ENCODE measurements around the gene ENO2.
A peak's percentile ranks its signal among the peaks of the same experiment; 100 is the strongest.

Gene ENO2

GRCh38 chr12:6935371-6936193 lies 21.2 kb downstream of the ENO2 start:
- DNase-seq = no peak

DNA sequence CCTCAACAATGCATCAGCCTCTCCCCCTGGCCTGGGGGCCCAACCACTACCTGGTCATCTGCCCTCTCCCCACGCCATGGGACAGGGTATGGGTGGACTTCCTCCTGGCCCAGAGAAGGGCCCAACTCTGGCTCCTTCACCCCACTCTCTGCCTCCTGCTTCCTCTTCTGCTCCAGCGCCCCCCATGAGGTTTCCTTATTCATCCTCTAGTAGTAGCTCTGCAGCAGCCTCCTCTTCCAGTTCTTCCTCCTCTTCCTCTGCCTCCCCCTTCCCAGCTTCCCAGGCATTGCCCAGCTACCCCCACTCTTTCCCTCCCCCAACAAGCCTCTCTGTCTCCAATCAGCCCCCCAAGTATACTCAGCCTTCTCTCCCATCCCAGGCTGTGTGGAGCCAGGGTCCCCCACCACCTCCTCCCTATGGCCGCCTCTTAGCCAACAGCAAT lies 21.8 kb downstream of the ENO2 start:
- DNase-seq = no peak

GRCh38 chr12:6936636-6937480 lies 22.5 kb downstream of the ENO2 start:
- peak; percentile 60 for DNase-seq

DNA sequence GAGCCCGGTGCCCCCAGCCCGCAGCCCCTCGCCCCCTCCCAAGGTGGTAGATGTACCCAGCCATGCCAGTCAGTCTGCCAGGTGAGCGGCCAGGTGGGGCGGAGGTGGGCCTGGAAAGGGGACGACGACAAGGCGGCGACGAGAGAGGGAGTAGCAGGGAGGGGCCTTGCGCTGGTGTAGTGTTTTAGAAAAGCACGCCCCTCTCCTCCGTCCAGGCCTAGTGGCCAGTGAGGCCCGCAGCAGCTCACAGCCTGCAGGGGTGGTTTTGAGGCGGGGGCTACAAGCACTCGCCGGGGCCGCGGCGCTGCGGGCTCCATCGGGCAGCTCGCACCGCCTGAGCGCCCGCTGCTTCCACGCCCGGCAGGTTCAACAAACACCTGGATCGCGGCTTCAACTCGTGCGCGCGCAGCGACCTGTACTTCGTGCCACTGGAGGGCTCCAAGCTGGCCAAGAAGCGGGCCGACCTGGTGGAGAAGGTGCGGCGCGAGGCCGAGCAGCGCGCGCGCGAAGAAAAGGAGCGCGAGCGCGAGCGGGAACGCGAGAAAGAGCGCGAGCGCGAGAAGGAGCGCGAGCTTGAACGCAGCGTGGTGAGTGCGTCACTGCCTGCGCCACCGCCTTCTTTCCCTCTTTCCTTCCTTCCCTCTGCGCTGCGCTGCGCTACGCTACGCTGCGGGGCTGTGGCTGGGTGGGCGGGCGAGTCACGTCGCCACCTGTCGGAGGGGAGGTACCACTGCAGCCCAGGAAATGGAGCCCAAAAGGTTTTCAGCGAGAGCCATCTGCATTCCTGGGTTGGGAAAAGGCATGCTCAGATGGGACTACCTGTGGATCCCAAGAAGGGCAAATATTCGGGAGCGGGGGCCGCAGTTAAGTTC lies 23.3 kb downstream of the ENO2 start:
- peak; percentile 93 for DNase-seq

DNA sequence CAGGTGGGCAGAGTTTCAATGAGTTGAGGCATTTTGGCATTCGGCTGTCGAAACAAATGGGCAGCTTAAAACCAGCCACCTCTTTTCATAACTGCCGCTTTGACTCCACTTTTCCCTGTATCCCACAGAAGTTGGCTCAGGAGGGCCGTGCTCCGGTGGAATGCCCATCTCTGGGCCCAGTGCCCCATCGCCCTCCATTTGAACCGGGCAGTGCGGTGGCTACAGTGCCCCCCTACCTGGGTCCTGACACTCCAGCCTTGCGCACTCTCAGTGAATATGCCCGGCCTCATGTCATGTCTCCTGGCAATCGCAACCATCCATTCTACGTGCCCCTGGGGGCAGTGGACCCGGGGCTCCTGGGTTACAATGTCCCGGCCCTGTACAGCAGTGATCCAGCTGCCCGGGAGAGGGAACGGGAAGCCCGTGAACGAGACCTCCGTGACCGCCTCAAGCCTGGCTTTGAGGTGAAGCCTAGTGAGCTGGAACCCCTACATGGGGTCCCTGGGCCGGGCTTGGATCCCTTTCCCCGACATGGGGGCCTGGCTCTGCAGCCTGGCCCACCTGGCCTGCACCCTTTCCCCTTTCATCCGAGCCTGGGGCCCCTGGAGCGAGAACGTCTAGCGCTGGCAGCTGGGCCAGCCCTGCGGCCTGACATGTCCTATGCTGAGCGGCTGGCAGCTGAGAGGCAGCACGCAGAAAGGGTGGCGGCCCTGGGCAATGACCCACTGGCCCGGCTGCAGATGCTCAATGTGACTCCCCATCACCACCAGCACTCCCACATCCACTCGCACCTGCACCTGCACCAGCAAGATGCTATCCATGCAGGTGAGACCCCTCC lies 24.2 kb downstream of the ENO2 start:
- DNase-seq = no peak

GRCh38 chr12:6939191-6939540 lies 24.8 kb downstream of the ENO2 start:
- DNase-seq = no peak

DNA sequence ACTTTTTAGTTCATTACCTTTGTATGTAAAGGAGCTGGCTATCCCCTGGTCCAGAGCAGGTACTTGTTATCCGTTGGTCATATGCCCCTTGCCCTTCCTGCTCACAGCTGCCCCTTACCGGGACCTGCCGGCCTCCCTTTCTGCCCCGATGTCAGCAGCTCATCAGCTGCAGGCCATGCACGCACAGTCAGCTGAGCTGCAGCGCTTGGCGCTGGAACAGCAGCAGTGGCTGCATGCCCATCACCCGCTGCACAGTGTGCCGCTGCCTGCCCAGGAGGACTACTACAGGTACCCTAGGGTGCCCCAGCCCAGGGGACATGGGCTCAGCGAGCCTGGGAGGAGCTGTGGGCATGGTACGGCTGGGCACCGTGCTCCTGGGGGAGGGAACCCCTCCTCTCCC lies 26.9 kb downstream of the ENO2 start:
- no peak for DNase-seq

GRCh38 chr12:6941782-6942181 lies 27.4 kb downstream of the ENO2 start:
- DNase-seq = no peak

DNA sequence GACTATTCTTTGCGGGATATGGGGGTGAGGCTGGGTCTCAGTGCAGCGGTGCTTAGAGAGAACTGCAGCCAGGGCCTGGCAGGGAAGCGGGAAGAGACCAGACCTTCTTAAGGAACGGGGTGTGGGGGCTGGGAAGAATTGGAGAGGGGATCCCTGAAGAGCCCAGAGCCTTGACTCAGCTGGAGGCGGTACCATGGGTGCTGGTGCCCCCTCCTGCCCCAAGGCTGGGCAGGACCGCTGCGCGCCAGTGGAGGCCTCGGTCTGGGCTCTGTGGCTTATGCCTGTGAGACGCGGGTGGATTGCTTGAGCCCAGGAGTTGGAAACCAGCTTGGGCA lies 27.9 kb downstream of the ENO2 start:
- no peak for DNase-seq

DNA sequence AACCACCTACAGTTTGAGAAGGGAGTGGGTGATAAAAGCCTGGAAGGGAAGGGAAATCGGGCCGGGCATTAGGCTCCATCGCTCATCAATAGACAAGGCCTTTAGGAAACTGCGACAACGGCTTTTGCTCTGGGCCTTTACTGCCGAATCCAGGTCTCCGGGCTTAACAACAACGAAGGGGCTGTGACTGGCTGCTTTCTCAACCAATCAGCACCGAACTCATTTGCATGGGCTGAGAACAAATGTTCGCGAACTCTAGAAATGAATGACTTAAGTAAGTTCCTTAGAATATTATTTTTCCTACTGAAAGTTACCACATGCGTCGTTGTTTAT lies 29.0 kb downstream of the ENO2 start:
- peak; percentile 82 for DNase-seq

GRCh38 chr12:6943722-6944380 lies 29.5 kb downstream of the ENO2 start, which contains the start of the genes C12orf57 and RNU7-1:
C12orf57 (plus strand) TSS chr12:6944022; CDS start chr12:6944122, 100 bp downstream.
RNU7-1 (plus strand) TSS chr12:6943816.
- DNase-seq = peak; percentile 67

- DNase-seq = peak; percentile 90
Observed at GRCh38 chr12:6944381-6945186, 30.2 kb downstream of the ENO2 start.

GRCh38 chr12:6945613-6946012 lies 31.2 kb downstream of the ENO2 start:
- DNase-seq = no peak

GRCh38 chr12:6946033-6946919 lies 31.9 kb downstream of the ENO2 start:
- DNase-seq = peak; percentile 74

DNA sequence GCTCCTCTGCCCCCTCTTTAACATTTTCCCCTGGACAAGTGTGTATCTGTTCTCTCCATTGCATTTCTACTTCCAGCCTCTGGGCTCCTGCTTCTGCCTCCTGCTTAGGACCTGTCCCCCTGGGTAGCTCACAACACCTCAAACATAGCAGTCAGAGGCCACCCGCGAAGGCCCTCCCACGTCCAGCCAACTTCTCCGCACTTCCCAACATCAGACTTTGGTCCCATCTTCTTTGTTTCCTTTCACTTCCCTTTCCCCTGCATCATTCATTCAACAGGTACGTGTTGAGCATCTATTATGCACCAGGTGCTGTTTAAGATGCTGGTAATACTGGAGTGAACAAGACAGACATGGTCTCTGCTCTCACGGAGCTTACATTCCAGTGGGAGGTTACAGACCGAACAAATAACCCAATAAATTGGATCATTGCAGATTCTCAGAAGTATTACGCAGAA lies 32.6 kb downstream of the ENO2 start:
- DNase-seq = no peak

DNA sequence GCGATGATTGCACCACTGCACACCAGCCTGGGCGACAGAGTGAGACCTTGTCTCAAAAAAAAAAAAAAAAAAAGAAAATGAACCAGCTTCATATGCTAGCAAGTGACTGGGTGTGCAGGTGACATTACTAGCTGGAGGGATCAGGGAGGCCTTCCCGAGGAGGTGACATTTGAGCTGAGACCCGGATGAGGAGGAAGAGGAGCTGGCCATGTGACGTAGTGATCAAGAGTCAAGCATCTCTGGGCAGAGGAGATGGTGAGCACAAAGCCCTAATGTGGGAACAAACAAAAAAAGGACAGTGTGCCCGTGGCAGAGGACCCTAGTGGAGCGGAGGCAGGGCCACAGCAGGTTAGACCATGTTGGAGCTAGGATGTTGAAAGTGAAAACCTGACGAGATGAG lies 33.2 kb downstream of the ENO2 start:
- DNase-seq = no peak

DNA sequence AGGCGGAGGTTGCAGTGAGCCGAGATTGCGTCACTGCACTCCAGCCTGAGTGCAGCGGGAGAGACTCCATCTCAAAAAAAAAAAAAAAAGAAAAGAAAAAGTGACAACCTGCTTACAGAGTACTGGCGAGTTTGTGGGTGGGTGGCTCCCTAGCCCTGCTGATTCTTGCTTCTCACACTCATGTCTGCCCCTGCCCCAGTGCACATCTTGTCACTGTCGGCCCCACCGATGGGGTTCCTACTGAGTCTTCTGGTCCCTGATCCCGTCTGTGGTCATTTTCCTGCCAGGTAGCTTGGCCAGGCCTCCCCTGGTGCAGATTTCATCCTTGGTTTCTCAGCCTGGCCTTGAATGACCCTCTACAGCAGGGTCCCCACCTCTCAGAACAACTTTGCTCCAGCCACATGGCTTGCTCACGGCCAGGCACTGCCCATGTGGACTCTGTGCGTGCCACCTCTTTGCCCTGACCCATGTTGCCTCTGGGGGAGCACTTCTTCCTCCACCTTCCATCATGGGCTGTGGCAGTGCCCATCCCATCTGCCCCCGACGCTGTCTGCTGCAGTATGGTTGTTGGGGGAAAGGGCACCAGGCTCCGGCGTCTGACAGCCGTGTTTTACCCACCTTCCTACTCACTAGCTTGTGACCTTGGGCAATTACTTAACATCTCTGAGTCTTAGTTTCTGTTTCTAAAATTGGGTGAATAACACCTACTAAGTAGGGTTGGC lies 34.7 kb downstream of the ENO2 start:
- peak; percentile 54 for DNase-seq

DNA sequence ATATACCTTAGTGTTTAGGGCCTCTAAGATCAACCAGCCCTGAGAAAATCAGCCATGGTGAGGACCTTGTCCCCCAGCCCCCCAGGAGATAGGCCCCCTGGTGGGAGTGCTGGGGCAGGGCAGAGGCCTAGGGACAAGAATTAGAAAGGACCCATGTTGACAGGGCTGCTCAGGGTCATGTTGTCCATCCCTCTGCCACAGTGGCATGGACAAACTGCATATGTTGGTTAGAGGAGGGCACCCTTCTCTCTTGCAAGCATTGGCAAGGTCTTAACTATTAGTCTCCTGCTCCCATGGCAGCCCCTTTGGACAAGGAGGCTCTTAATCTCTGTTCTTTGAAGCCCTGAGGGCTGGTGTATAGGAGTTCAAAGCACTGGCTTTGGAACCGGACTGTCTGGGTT lies 36.0 kb downstream of the ENO2 start:
- DNase-seq = peak; percentile 47
